WTC11 (cell line): ENCODE results near the gene RARA. TPM values are rescaled to one million over a fixed set of nuclear protein-coding genes. Genes with fewer than 3 reads are reported as not detected.
A peak's percentile ranks its signal among the peaks of the same experiment; 100 is the strongest.
"Not testable (repeated sequence)": the region's sequence is repeated elsewhere in the genome, so short reads cannot be mapped to it uniquely, and the experiment has no call there.

Experiments used
- ATAC-seq: fragments of 200-7000 bp; cut with Tn5 transposase; 2 replicates; pipeline ENCODE4 v1.10.0; 2021; ENCODE audit warnings: mild to moderate bottlenecking, moderate library complexity
- CTCF ChIA-PET: fragments of 300-600 bp; sonication (Branson Sonifier 250); formaldehyde crosslinking; loops from one replicate; lab custom pipeline; 2021; ENCODE audit warnings: antibody characterized with exemption; lab: Charles Lee
- POLR2A ChIA-PET: fragments of 350-600 bp; sonication (Branson Sonifier 250); formaldehyde crosslinking; loops from one replicate; lab custom pipeline; 2021; ENCODE audit warnings: antibody characterized with exemption; lab: Charles Lee
- DNase-seq: peaks from one replicate; pipeline ENCODE4 v3.0.0; 2021; ENCODE audit warnings: low spot score
- H3K27ac Mint-ChIP-seq: 2 replicates; pipeline ENCODE4 v1.8.0; 2021; ENCODE audit warnings: mixed read lengths
- H3K27me3 Mint-ChIP-seq: 2 replicates; pipeline ENCODE4 v1.8.0; 2021; ENCODE audit warnings: low read depth, mild to moderate bottlenecking, moderate library complexity, mixed read lengths
- H3K36me3 Mint-ChIP-seq: 2 replicates; pipeline ENCODE4 v1.8.0; 2021; ENCODE audit warnings: mixed read lengths
- H3K4me1 Mint-ChIP-seq: 2 replicates; pipeline ENCODE4 v1.8.0; 2022; ENCODE audit warnings: mixed read lengths
- H3K4me3 Mint-ChIP-seq: 2 replicates; pipeline ENCODE4 v1.8.0; 2021; ENCODE audit warnings: mild to moderate bottlenecking, moderate library complexity, mixed read lengths
- H3K9me3 Mint-ChIP-seq: 2 replicates; pipeline ENCODE4 v1.8.0; 2021; ENCODE audit warnings: mixed read lengths
- CBFB ChIP-seq: sonication (generic); formaldehyde crosslinking; IDR thresholded peaks from 2 replicates; pipeline ENCODE4 v1.8.1; 2022; ENCODE audit warnings: mild to moderate bottlenecking, low read depth, missing genetic modification reagents
- CREB1 ChIP-seq: sonication (generic); formaldehyde crosslinking; IDR thresholded peaks from 2 replicates; pipeline ENCODE4 v1.8.0; 2023; ENCODE audit warnings: mild to moderate bottlenecking, missing genetic modification reagents
- ESRRA ChIP-seq: sonication (generic); formaldehyde crosslinking; IDR thresholded peaks from 2 replicates; pipeline ENCODE4 v1.8.1; 2022; ENCODE audit warnings: mild to moderate bottlenecking, missing genetic modification reagents, borderline replicate concordance
- NR1H2 ChIP-seq: sonication (generic); formaldehyde crosslinking; IDR thresholded peaks from 2 replicates; pipeline ENCODE4 v1.9.0; 2021; ENCODE audit warnings: mild to moderate bottlenecking, moderate library complexity, missing genetic modification reagents
- NR3C1 ChIP-seq: sonication (generic); formaldehyde crosslinking; conservative IDR thresholded peaks from 2 replicates; pipeline ENCODE4 v1.8.1; 2023; ENCODE audit warnings: low read depth, mild to moderate bottlenecking, missing genetic modification reagents
- RELA ChIP-seq: sonication (generic); formaldehyde crosslinking; IDR thresholded peaks from 2 replicates; pipeline ENCODE4 v1.8.1; 2022; ENCODE audit warnings: missing genetic modification reagents, mild to moderate bottlenecking, borderline replicate concordance
- SMAD3 ChIP-seq: sonication (generic); formaldehyde crosslinking; IDR thresholded peaks from 2 replicates; pipeline ENCODE4 v1.8.0; 2022; ENCODE audit warnings: missing genetic modification reagents, mild to moderate bottlenecking, borderline replicate concordance
- ZNF121 ChIP-seq: sonication (generic); formaldehyde crosslinking; IDR thresholded peaks from 2 replicates; pipeline ENCODE4 v1.8.0; 2023; ENCODE audit warnings: missing genetic modification reagents
- ZNF317 ChIP-seq: sonication (generic); formaldehyde crosslinking; IDR thresholded peaks from 2 replicates; pipeline ENCODE4 v1.8.1; 2023; ENCODE audit warnings: low read depth, mild to moderate bottlenecking, moderate library complexity, missing genetic modification reagents, borderline replicate concordance
- ZNF416 ChIP-seq: fragments of 250-450 bp; sonication (Bioruptor Pico); IDR thresholded peaks from 2 replicates; pipeline ENCODE4 v1.9.0; 2021; ENCODE audit warnings: mild to moderate bottlenecking, inconsistent platforms
- ZNF512 ChIP-seq: sonication (generic); formaldehyde crosslinking; IDR thresholded peaks from 2 replicates; pipeline ENCODE4 v1.8.1; 2022; ENCODE audit warnings: missing genetic modification reagents, borderline replicate concordance
- ZNF532 ChIP-seq: fragments of 250-450 bp; sonication (Bioruptor Pico); IDR thresholded peaks from 2 replicates; pipeline ENCODE4 v1.9.0; 2021; ENCODE audit warnings: mild to moderate bottlenecking, borderline replicate concordance
- ZNF671 ChIP-seq: fragments of 250-450 bp; sonication (Bioruptor Pico); IDR thresholded peaks from 2 replicates; pipeline ENCODE4 v1.8.0; 2021; ENCODE audit warnings: mild to moderate bottlenecking
- total RNA-seq: library from RNA; stranded (reverse); gene quantifications from 3 replicates; pipeline ENCODE4 v1.2.3, GENCODE V29; 2021
- TF ChIP-seq, protein P1 (sequence below): fragments of 200-600 bp; IDR thresholded peaks from 2 replicates; pipeline ENCODE4 v1.8.0; 2022; ENCODE audit warnings: antibody characterized with exemption
- TF ChIP-seq, protein P2 (sequence below): sonication (generic); formaldehyde crosslinking; IDR thresholded peaks from 2 replicates; pipeline ENCODE4 v1.8.0; 2023; ENCODE audit warnings: mild to moderate bottlenecking, missing genetic modification reagents

RARA gene
- total RNA-seq, 1 experiment from 2014 or later: 20.7 TPM

DNA sequence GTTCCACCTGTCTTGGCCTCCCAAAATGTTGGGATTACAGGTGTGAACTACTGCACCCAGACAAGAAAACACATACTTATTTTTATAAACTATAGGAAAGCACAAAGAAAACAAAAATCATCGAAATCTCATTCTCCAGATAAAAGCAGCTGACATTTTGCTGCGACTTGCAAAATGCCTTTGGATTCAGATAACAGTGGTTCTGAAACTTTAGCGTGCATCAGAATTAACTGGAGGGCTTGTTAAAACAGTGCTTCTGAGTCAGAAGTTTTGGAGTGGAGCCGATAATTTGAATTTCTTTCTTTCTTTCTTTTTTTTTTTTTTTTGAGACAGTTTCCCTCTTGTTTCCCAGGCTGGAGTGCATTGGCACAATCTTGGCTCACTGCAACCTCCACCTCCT, 73.3 kb downstream of the RARA start:
- ChIA-PET POLR2A (no interaction called here), CTCF (interaction anchor here (0.7 to 2.8 kb wide), 7 partner anchors 18 to 154 kb away, joined by 3 to 9 read pairs (median 4); partner anchors contain the start of genes GJD3 and TOP2A)
- Mint-ChIP-seq H3K9me3 (no peaks in the 10 kb centered on the region), H3K27me3 (no peaks in the 10 kb centered on the region; the same call in 1 of the 2 replicates), H3K4me1 (no peaks in the 10 kb centered on the region), H3K36me3 (peaks cover 10% of the 10 kb centered on the region), H3K4me3 (no peak overlapping the region), H3K27ac (no peak overlapping the region)
- no peak for TF ChIP-seq ZNF416 (CRISPR knock-in tag)
- TF ChIP-seq, protein P1, sequence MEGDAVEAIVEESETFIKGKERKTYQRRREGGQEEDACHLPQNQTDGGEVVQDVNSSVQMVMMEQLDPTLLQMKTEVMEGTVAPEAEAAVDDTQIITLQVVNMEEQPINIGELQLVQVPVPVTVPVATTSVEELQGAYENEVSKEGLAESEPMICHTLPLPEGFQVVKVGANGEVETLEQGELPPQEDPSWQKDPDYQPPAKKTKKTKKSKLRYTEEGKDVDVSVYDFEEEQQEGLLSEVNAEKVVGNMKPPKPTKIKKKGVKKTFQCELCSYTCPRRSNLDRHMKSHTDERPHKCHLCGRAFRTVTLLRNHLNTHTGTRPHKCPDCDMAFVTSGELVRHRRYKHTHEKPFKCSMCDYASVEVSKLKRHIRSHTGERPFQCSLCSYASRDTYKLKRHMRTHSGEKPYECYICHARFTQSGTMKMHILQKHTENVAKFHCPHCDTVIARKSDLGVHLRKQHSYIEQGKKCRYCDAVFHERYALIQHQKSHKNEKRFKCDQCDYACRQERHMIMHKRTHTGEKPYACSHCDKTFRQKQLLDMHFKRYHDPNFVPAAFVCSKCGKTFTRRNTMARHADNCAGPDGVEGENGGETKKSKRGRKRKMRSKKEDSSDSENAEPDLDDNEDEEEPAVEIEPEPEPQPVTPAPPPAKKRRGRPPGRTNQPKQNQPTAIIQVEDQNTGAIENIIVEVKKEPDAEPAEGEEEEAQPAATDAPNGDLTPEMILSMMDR: no peak
- TF ChIP-seq SMAD3 (CRISPR knock-in tag): no peak
- ATAC-seq (no peak), DNase-seq (no peak)

DNA sequence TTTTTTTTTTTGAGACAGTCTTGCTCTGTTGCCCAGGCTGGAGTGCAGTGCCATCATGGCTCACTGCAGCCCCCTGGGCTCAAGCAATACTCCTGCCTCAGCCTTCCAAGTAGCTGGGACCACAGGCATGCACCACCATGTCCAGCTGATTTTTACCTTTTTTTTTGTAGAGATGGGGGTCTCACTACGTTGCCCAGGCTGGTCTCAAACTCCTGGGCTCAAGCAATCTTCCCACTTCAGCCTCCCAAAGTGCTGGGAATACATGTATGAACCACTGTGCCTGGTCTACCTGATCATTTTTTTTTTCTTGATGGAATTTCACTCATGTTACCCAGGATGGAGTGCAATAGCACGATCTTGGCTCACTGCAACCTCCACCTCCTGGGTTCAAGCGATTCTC, 77.6 kb downstream of the RARA start:
- peaks cover 51% of the 10 kb centered on the region for H3K36me3 Mint-ChIP-seq
- not testable (repeated sequence) for H3K9me3 Mint-ChIP-seq, H3K4me3 Mint-ChIP-seq
- TF ChIP-seq ZNF121 (CRISPR knock-in tag): peak; percentile 97
- TF ChIP-seq, all 79 proteins: peak for 1; not testable (repeated sequence) for 78
- H3K4me1 Mint-ChIP-seq, POLR2A ChIA-PET, H3K27ac Mint-ChIP-seq, H3K27me3 Mint-ChIP-seq, DNase-seq, ATAC-seq: not testable (repeated sequence)
- CTCF ChIA-PET: interaction anchor here (1.0 to 1.9 kb wide), 3 partner anchors 22 to 147 kb away, joined by 3 to 6 read pairs (median 5); partner anchors contain the start of gene GJD3

GRCh38 chr17:40399185-40399584, 90.2 kb downstream of the RARA start:
- ChIA-PET CTCF (interaction anchor here (0.6 to 1.3 kb wide), 3 partner anchors 45 to 134 kb away, joined by 3 to 4 read pairs (median 3); no protein-coding TSS in a partner anchor), POLR2A (no interaction called here)
- ATAC-seq (peak; percentile 57; the same call in 1 of the 2 replicates), DNase-seq (no peak)
- Mint-ChIP-seq H3K4me3 (no peak overlapping the region), H3K36me3 (peaks cover 93% of the 10 kb centered on the region), H3K27me3 (no peaks in the 10 kb centered on the region), H3K4me1 (no peaks in the 10 kb centered on the region), H3K9me3 (no peaks in the 10 kb centered on the region), H3K27ac (no peak overlapping the region)
- TF ChIP-seq, protein P1: peak; percentile 23; the same call in 1 of the 2 replicates
- no peak for TF ChIP-seq NR1H2 (CRISPR knock-in tag)

GRCh38 chr17:40402668-40403067, 93.7 kb downstream of the RARA start:
- ChIA-PET POLR2A (interaction anchor here (0.7 kb wide), 1 partner anchor 34 kb away, joined by 3 read pairs; no protein-coding TSS in a partner anchor), CTCF (interaction anchor here (1.0 kb wide), 1 partner anchor 157 kb away, joined by 3 read pairs; no protein-coding TSS in a partner anchor)
- Mint-ChIP-seq H3K36me3 (peaks cover 91% of the 10 kb centered on the region), H3K9me3 (no peaks in the 10 kb centered on the region), H3K4me1 (no peaks in the 10 kb centered on the region), H3K27ac (no peak overlapping the region), H3K27me3 (no peaks in the 10 kb centered on the region), H3K4me3 (no peak overlapping the region)
- ATAC-seq (no peak), DNase-seq (no peak)
- no peak for TF ChIP-seq CREB1 (CRISPR knock-in tag)
- no peak for TF ChIP-seq NR3C1 (CRISPR knock-in tag)
- TF ChIP-seq ZNF671 (CRISPR knock-in tag): no peak
- TF ChIP-seq RELA (CRISPR knock-in tag): no peak
- TF ChIP-seq NR1H2 (CRISPR knock-in tag): no peak
- TF ChIP-seq ZNF317 (CRISPR knock-in tag): no peak
- TF ChIP-seq ZNF532 (CRISPR knock-in tag): no peak
- no peak for TF ChIP-seq ZNF512 (CRISPR knock-in tag)
- TF ChIP-seq, protein P2, sequence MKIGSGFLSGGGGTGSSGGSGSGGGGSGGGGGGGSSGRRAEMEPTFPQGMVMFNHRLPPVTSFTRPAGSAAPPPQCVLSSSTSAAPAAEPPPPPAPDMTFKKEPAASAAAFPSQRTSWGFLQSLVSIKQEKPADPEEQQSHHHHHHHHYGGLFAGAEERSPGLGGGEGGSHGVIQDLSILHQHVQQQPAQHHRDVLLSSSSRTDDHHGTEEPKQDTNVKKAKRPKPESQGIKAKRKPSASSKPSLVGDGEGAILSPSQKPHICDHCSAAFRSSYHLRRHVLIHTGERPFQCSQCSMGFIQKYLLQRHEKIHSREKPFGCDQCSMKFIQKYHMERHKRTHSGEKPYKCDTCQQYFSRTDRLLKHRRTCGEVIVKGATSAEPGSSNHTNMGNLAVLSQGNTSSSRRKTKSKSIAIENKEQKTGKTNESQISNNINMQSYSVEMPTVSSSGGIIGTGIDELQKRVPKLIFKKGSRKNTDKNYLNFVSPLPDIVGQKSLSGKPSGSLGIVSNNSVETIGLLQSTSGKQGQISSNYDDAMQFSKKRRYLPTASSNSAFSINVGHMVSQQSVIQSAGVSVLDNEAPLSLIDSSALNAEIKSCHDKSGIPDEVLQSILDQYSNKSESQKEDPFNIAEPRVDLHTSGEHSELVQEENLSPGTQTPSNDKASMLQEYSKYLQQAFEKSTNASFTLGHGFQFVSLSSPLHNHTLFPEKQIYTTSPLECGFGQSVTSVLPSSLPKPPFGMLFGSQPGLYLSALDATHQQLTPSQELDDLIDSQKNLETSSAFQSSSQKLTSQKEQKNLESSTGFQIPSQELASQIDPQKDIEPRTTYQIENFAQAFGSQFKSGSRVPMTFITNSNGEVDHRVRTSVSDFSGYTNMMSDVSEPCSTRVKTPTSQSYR (CRISPR knock-in tag): no peak
- no peak for TF ChIP-seq CBFB (CRISPR knock-in tag)
- no peak for TF ChIP-seq ESRRA (CRISPR knock-in tag)
